ENCODE results near the gene CLDN15. TPM values are rescaled to one million over a fixed set of nuclear protein-coding genes. Genes with fewer than 3 reads are reported as not detected.
"Not testable (repeated sequence)": the region's sequence is repeated elsewhere in the genome, so short reads cannot be mapped to it uniquely, and the experiment has no call there.

CLDN15 gene, protein sequence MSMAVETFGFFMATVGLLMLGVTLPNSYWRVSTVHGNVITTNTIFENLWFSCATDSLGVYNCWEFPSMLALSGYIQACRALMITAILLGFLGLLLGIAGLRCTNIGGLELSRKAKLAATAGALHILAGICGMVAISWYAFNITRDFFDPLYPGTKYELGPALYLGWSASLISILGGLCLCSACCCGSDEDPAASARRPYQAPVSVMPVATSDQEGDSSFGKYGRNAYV
- 8.8 TPM for polyA plus RNA-seq (2013, experiment 1 of 4)
- 8.3 TPM for polyA plus RNA-seq (2013, experiment 2 of 4)
- polyA plus RNA-seq (2013, experiment 3 of 4), result 8.3 TPM
- polyA plus RNA-seq (2013, experiment 4 of 4), result 8.3 TPM

- 85 to 88% methylated on average over 31 of the region's 31 CpGs for WGBS, 2 experiments
- Histone ChIP-seq H3K36me3 (ENCODE audit: control insufficient read depth, insufficient read depth, low read length) (peaks cover 4% of the 10 kb centered on the region), H3K4me3 (ENCODE audit: insufficient read depth, low read depth, low read length) (no peak within 1 kb of the TSS), H3K27me3 (ENCODE audit: control insufficient read depth, insufficient read depth, low read length, poor library complexity, severe bottlenecking) (peaks cover 4% of the 10 kb centered on the region), H3K4me1 (ENCODE audit: control insufficient read depth, insufficient read depth, low read length) (peaks cover 12% of the 10 kb centered on the region), H3K9me3 (ENCODE audit: control insufficient read depth, low read length) (no peaks in the 10 kb centered on the region), H3K27ac (ENCODE audit: insufficient read depth, low read depth, low read length, poor library complexity, severe bottlenecking) (no peak within 1 kb of the TSS)
These were observed at the start of gene CLDN15 for GRCh38 chr7:101237206-101238067. Gene CLDN15 (minus strand): TSS chr7:101237802. CDS start chr7:101237581, 221 bp downstream.

GRCh38 chr7:101287032-101287431 is 49.4 kb upstream of the CLDN15 start:
- Histone ChIP-seq H3K9me3 (ENCODE audit: control insufficient read depth, low read length) (no peaks in the 10 kb centered on the region), H3K27me3 (ENCODE audit: control insufficient read depth, insufficient read depth, low read length, poor library complexity, severe bottlenecking) (no peaks in the 10 kb centered on the region), H3K36me3 (ENCODE audit: control insufficient read depth, insufficient read depth, low read length) (no peaks in the 10 kb centered on the region), H3K27ac (ENCODE audit: insufficient read depth, low read depth, low read length, poor library complexity, severe bottlenecking) (no peak overlapping the region), H3K4me3 (ENCODE audit: insufficient read depth, low read depth, low read length) (no peak overlapping the region), H3K4me1 (ENCODE audit: control insufficient read depth, insufficient read depth, low read length) (no peaks in the 10 kb centered on the region)
- 91 to 92% methylated on average over 5 to 6 of the region's 6 CpGs for WGBS, 2 experiments

DNA sequence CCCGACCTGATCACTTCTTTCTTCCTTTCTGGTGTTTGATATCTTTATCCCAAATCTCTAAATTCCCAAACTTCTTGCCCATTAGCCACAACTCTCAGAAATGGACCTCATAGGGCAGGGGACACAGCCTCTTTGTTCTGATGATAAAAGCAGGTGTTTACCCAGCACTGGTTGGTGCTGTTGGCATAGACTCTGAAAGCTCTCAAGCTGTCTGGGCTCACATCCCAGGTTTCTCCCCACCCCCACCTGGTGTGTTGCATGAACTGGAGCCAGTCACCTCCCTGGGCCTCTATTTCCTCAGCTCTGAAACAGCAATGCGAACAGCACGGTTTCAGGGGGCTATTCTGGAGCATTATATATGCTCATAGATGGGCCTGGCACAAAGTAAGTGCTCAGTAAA is 48.3 kb upstream of the CLDN15 start:
- not testable (repeated sequence) for H3K27ac ChIP-seq (ENCODE audit: insufficient read depth, low read depth, low read length, poor library complexity, severe bottlenecking); H3K9me3 ChIP-seq (ENCODE audit: control insufficient read depth, low read length); H3K36me3 ChIP-seq (ENCODE audit: control insufficient read depth, insufficient read depth, low read length); H3K4me3 ChIP-seq (ENCODE audit: insufficient read depth, low read depth, low read length); H3K4me1 ChIP-seq (ENCODE audit: control insufficient read depth, insufficient read depth, low read length); H3K27me3 ChIP-seq (ENCODE audit: control insufficient read depth, insufficient read depth, low read length, poor library complexity, severe bottlenecking)
- 85 to 86% methylated on average over 3 of the region's 3 CpGs for WGBS, 2 experiments

GRCh38 chr7:101285171-101285570 is 47.6 kb upstream of the CLDN15 start:
- no peak overlapping the region for H3K27ac ChIP-seq (ENCODE audit: insufficient read depth, low read depth, low read length, poor library complexity, severe bottlenecking)
- no peaks in the 10 kb centered on the region for H3K9me3 ChIP-seq (ENCODE audit: control insufficient read depth, low read length)
- no peaks in the 10 kb centered on the region for H3K4me1 ChIP-seq (ENCODE audit: control insufficient read depth, insufficient read depth, low read length)
- H3K27me3 ChIP-seq (ENCODE audit: control insufficient read depth, insufficient read depth, low read length, poor library complexity, severe bottlenecking), result no peaks in the 10 kb centered on the region
- no peak overlapping the region for H3K4me3 ChIP-seq (ENCODE audit: insufficient read depth, low read depth, low read length)
- H3K36me3 ChIP-seq (ENCODE audit: control insufficient read depth, insufficient read depth, low read length), result no peaks in the 10 kb centered on the region
- 90 to 91% methylated on average over 9 of the region's 9 CpGs for WGBS, 2 experiments

GRCh38 chr7:101280912-101281311 is 43.3 kb upstream of the CLDN15 start:
- H3K9me3 ChIP-seq (ENCODE audit: control insufficient read depth, low read length); H3K27ac ChIP-seq (ENCODE audit: insufficient read depth, low read depth, low read length, poor library complexity, severe bottlenecking); H3K4me3 ChIP-seq (ENCODE audit: insufficient read depth, low read depth, low read length); H3K36me3 ChIP-seq (ENCODE audit: control insufficient read depth, insufficient read depth, low read length); H3K4me1 ChIP-seq (ENCODE audit: control insufficient read depth, insufficient read depth, low read length); H3K27me3 ChIP-seq (ENCODE audit: control insufficient read depth, insufficient read depth, low read length, poor library complexity, severe bottlenecking): not testable (repeated sequence)
- WGBS, 2 experiments, result 93% methylated on average over 8 of the region's 8 CpGs

DNA sequence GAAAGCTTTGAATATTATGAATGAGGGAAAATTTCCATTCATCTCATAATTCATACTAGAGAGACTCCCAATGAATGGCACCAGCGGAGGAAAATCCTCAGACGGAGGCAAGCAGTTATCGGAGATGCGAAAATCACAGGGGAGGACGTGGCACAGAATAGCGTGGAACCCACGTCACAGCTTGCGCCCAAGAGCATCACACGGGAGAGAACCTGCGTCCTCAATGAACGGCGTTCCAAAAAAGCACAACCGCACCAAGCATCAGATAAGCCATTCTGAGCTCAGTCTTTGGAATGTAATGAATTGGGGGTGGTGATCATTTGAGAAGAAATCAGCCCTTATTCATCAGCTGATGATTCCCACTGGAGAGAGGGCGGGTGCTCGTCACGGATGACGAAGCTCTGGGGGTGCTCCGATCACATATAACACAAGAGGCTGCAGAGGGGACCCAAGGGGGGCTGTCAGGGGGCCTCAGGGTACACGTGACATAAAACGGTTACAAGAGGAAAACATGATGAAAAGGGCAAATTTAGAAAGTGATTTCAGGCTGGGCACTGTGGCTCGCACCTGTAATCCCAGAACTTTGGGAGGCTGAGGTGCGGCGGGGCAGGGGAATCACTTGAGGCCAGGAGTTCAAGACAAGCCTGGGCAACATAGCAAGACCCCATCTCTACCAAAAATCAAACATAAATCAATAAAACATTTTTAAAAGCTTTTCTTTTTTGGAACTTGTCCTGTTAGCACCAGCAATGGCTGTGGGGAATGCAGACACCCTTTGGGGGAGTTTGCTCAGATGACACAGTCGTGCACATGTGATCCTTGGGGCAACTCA is 41.1 kb upstream of the CLDN15 start:
- H3K27me3 ChIP-seq (ENCODE audit: control insufficient read depth, insufficient read depth, low read length, poor library complexity, severe bottlenecking), result no peaks in the 10 kb centered on the region
- no peaks in the 10 kb centered on the region for H3K36me3 ChIP-seq (ENCODE audit: control insufficient read depth, insufficient read depth, low read length)
- H3K4me3 ChIP-seq (ENCODE audit: insufficient read depth, low read depth, low read length), result no peak overlapping the region
- no peaks in the 10 kb centered on the region for H3K9me3 ChIP-seq (ENCODE audit: control insufficient read depth, low read length)
- 95% methylated on average over 24 of the region's 24 CpGs for WGBS, 2 experiments
- H3K27ac ChIP-seq (ENCODE audit: insufficient read depth, low read depth, low read length, poor library complexity, severe bottlenecking), result no peak overlapping the region
- H3K4me1 ChIP-seq (ENCODE audit: control insufficient read depth, insufficient read depth, low read length), result no peaks in the 10 kb centered on the region

GRCh38 chr7:101277155-101277554 is 39.6 kb upstream of the CLDN15 start:
- no peaks in the 10 kb centered on the region for H3K27me3 ChIP-seq (ENCODE audit: control insufficient read depth, insufficient read depth, low read length, poor library complexity, severe bottlenecking)
- no peak overlapping the region for H3K4me3 ChIP-seq (ENCODE audit: insufficient read depth, low read depth, low read length)
- peaks cover 5% of the 10 kb centered on the region for H3K4me1 ChIP-seq (ENCODE audit: control insufficient read depth, insufficient read depth, low read length)
- H3K9me3 ChIP-seq (ENCODE audit: control insufficient read depth, low read length), result no peaks in the 10 kb centered on the region
- WGBS, 2 experiments, result 83 to 85% methylated on average over 9 of the region's 9 CpGs
- no peaks in the 10 kb centered on the region for H3K36me3 ChIP-seq (ENCODE audit: control insufficient read depth, insufficient read depth, low read length)
- H3K27ac ChIP-seq (ENCODE audit: insufficient read depth, low read depth, low read length, poor library complexity, severe bottlenecking), result no peak overlapping the region

DNA sequence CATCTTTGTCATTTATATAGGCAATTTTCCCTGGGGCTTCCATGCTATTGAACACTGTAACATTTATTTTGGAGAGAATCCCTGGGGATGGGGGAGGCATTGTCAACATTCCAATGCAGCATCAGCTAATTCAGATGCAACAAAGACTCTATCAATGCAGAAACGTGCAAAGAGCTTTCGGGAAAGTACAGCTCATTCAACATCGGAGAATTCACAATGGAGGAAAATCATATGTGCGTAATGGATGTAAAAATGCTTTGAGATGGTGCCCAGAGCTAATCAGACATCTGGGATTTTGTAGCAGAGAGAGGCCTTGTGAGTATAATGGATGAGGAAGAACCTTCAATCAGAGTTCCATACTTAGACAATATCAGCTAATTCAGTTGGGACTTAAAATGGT is 35.6 kb upstream of the CLDN15 start:
- H3K9me3 ChIP-seq (ENCODE audit: control insufficient read depth, low read length), result no peaks in the 10 kb centered on the region
- 60 to 63% methylated on average over 4 of the region's 4 CpGs for WGBS, 2 experiments
- H3K36me3 ChIP-seq (ENCODE audit: control insufficient read depth, insufficient read depth, low read length), result no peaks in the 10 kb centered on the region
- H3K4me3 ChIP-seq (ENCODE audit: insufficient read depth, low read depth, low read length), result no peak overlapping the region
- peaks cover 5% of the 10 kb centered on the region for H3K4me1 ChIP-seq (ENCODE audit: control insufficient read depth, insufficient read depth, low read length)
- no peak overlapping the region for H3K27ac ChIP-seq (ENCODE audit: insufficient read depth, low read depth, low read length, poor library complexity, severe bottlenecking)
- H3K27me3 ChIP-seq (ENCODE audit: control insufficient read depth, insufficient read depth, low read length, poor library complexity, severe bottlenecking), result no peaks in the 10 kb centered on the region

- Histone ChIP-seq H3K4me1 (ENCODE audit: control insufficient read depth, insufficient read depth, low read length) (peaks cover 5% of the 10 kb centered on the region), H3K36me3 (ENCODE audit: control insufficient read depth, insufficient read depth, low read length) (no peaks in the 10 kb centered on the region), H3K27ac (ENCODE audit: insufficient read depth, low read depth, low read length, poor library complexity, severe bottlenecking) (no peak overlapping the region), H3K9me3 (ENCODE audit: control insufficient read depth, low read length) (no peaks in the 10 kb centered on the region), H3K27me3 (ENCODE audit: control insufficient read depth, insufficient read depth, low read length, poor library complexity, severe bottlenecking) (no peaks in the 10 kb centered on the region), H3K4me3 (ENCODE audit: insufficient read depth, low read depth, low read length) (no peak overlapping the region)
- 89 to 91% methylated on average over 5 of the region's 5 CpGs for WGBS, 2 experiments
These were observed 33.4 kb upstream of the CLDN15 start for GRCh38 chr7:101271021-101271420.

GRCh38 chr7:101269664-101270063 is 32.1 kb upstream of the CLDN15 start:
- no peak overlapping the region for H3K27ac ChIP-seq (ENCODE audit: insufficient read depth, low read depth, low read length, poor library complexity, severe bottlenecking)
- 93 to 94% methylated on average over 21 of the region's 21 CpGs for WGBS, 2 experiments
- peaks cover 5% of the 10 kb centered on the region for H3K4me1 ChIP-seq (ENCODE audit: control insufficient read depth, insufficient read depth, low read length)
- H3K9me3 ChIP-seq (ENCODE audit: control insufficient read depth, low read length), result no peaks in the 10 kb centered on the region
- no peaks in the 10 kb centered on the region for H3K36me3 ChIP-seq (ENCODE audit: control insufficient read depth, insufficient read depth, low read length)
- H3K27me3 ChIP-seq (ENCODE audit: control insufficient read depth, insufficient read depth, low read length, poor library complexity, severe bottlenecking), result no peaks in the 10 kb centered on the region
- no peak overlapping the region for H3K4me3 ChIP-seq (ENCODE audit: insufficient read depth, low read depth, low read length)

Data from ectodermal cell (in vitro differentiated cells).